HEK293 (cell line): ENCODE results near the gene MEG3.

Experiments used
- CTCF ChIA-PET: fragments of 350-600 bp; formaldehyde crosslinking; extraction: SDS; loops from one replicate; lab custom pipeline; 2021; ENCODE audit warnings: antibody characterized with exemption; lab: Yijun Ruan, JAX
- POLR2A ChIA-PET: fragments of 300-600 bp; formaldehyde crosslinking; extraction: SDS; loops from one replicate; lab custom pipeline; 2020; ENCODE audit warnings: antibody characterized with exemption, inconsistent platforms; lab: Yijun Ruan, JAX
- H3K27ac ChIP-seq: fragments of 200-500 bp; sonication (Bioruptor generic); 2 replicates; pipeline ENCODE4 v1.5.1; 2014; ENCODE audit warnings: low read depth, low read length, control low read depth, inconsistent platforms; ENCODE audit errors: extremely low read depth
- H3K36me3 ChIP-seq, 2 experiments: fragments of 200-500 bp in 1 of 2; sonication (Bioruptor generic) in 1 of 2; 1 replicate in 1 of 2; 2 replicates in 1 of 2; pipeline ENCODE4 v1.5.1; 2014 to 2017; ENCODE audit warnings: inconsistent platforms in 2 of 2, low read length in 2 of 2; ENCODE audit not compliant: control insufficient read depth in 2 of 2, insufficient read depth in 1 of 2
- H3K4me1 ChIP-seq: fragments of 200-500 bp; sonication (Bioruptor generic); 2 replicates; pipeline ENCODE4 v1.5.1; 2014; ENCODE audit warnings: mild to moderate bottlenecking, low read length, inconsistent platforms; ENCODE audit not compliant: control insufficient read depth, insufficient read depth
- H3K4me3 ChIP-seq: 2 replicates; pipeline ENCODE4 v1.5.1; 2011; ENCODE audit warnings: low read depth, mild to moderate bottlenecking, control low read depth, low read length, moderate library complexity
- H3K9me3 ChIP-seq: fragments of 200-500 bp; sonication (Bioruptor generic); 2 replicates; pipeline ENCODE4 v1.5.1; 2014; ENCODE audit warnings: low read depth, low read length, inconsistent platforms; ENCODE audit not compliant: control insufficient read depth, insufficient read depth
- GFI1B ChIP-seq: fragments of 450-650 bp; formaldehyde crosslinking; IDR thresholded peaks from 2 replicates; pipeline ENCODE4 v1.5.1; 2016; ENCODE audit warnings: missing biosample characterization, missing genetic modification characterization
- OSR2 ChIP-seq: fragments of 450-650 bp; formaldehyde crosslinking; IDR thresholded peaks from 2 replicates; pipeline ENCODE4 v1.5.1; 2016; ENCODE audit warnings: missing biosample characterization, missing genetic modification characterization
- PRDM6 ChIP-seq: fragments of 450-650 bp; formaldehyde crosslinking; IDR thresholded peaks from 2 replicates; pipeline ENCODE4 v1.5.1; 2017; ENCODE audit warnings: missing biosample characterization, missing genetic modification characterization
- RBAK ChIP-seq: fragments of 450-650 bp; formaldehyde crosslinking; IDR thresholded peaks from 2 replicates; pipeline ENCODE4 v1.5.1; 2016; ENCODE audit warnings: missing biosample characterization, missing genetic modification characterization
- TRIM28 ChIP-seq: IDR thresholded peaks from 2 replicates; pipeline ENCODE4 v1.6.1; 2011; ENCODE audit warnings: low read length, control low read depth, borderline replicate concordance
- YY2 ChIP-seq: fragments of 450-650 bp; formaldehyde crosslinking; IDR thresholded peaks from 2 replicates; pipeline ENCODE4 v1.5.1; 2016; ENCODE audit warnings: missing biosample characterization, missing genetic modification characterization
- ZBTB44 ChIP-seq: fragments of 450-650 bp; IDR thresholded peaks from 2 replicates; pipeline ENCODE4 v1.5.1; 2018; ENCODE audit warnings: missing biosample characterization, mild to moderate bottlenecking, missing genetic modification characterization
- ZEB2 ChIP-seq: fragments of 450-650 bp; formaldehyde crosslinking; IDR thresholded peaks from 2 replicates; pipeline ENCODE4 v1.5.1; 2016; ENCODE audit warnings: missing biosample characterization, missing genetic modification characterization
- ZFHX2 ChIP-seq: fragments of 450-650 bp; formaldehyde crosslinking; conservative IDR thresholded peaks from 2 replicates; pipeline ENCODE4 v1.5.1; 2016; ENCODE audit warnings: missing biosample characterization, missing genetic modification characterization
- ZFP69B ChIP-seq: fragments of 450-650 bp; formaldehyde crosslinking; IDR thresholded peaks from 2 replicates; pipeline ENCODE4 v1.5.1; 2016; ENCODE audit warnings: missing biosample characterization, missing genetic modification characterization
- ZIC2 ChIP-seq: fragments of 450-650 bp; formaldehyde crosslinking; IDR thresholded peaks from 2 replicates; pipeline ENCODE4 v1.5.1; 2016; ENCODE audit warnings: missing biosample characterization, missing genetic modification characterization
- ZNF133 ChIP-seq: fragments of 450-650 bp; formaldehyde crosslinking; IDR thresholded peaks from 2 replicates; pipeline ENCODE4 v1.5.1; 2016; ENCODE audit warnings: missing biosample characterization, missing genetic modification characterization
- ZNF174 ChIP-seq: fragments of 450-650 bp; formaldehyde crosslinking; IDR thresholded peaks from 2 replicates; pipeline ENCODE4 v1.5.0; 2017; ENCODE audit warnings: missing biosample characterization, mild to moderate bottlenecking, missing genetic modification characterization
- ZNF211 ChIP-seq: fragments of 450-650 bp; formaldehyde crosslinking; IDR thresholded peaks from 2 replicates; pipeline ENCODE4 v1.5.1; 2016; ENCODE audit warnings: low read depth, missing biosample characterization, missing genetic modification characterization
- ZNF324 ChIP-seq: fragments of 450-650 bp; formaldehyde crosslinking; IDR thresholded peaks from 2 replicates; pipeline ENCODE4 v1.5.1; 2016; ENCODE audit warnings: missing biosample characterization, missing genetic modification characterization
- ZNF362 ChIP-seq: fragments of 450-650 bp; formaldehyde crosslinking; IDR thresholded peaks from 2 replicates; pipeline ENCODE4 v1.5.1; 2016; ENCODE audit warnings: missing biosample characterization, missing genetic modification characterization
- ZNF426 ChIP-seq: fragments of 450-650 bp; formaldehyde crosslinking; IDR thresholded peaks from 2 replicates; pipeline ENCODE4 v1.5.1; 2017; ENCODE audit warnings: missing biosample characterization, missing genetic modification characterization, mild to moderate bottlenecking, inconsistent platforms, moderate library complexity
- ZNF48 ChIP-seq: fragments of 450-650 bp; formaldehyde crosslinking; IDR thresholded peaks from 2 replicates; pipeline ENCODE4 v1.5.1; 2016; ENCODE audit warnings: missing biosample characterization, missing genetic modification characterization
- ZNF501 ChIP-seq: fragments of 450-650 bp; formaldehyde crosslinking; IDR thresholded peaks from 2 replicates; pipeline ENCODE4 v1.5.1; 2016; ENCODE audit warnings: missing biosample characterization, missing genetic modification characterization
- ZNF555 ChIP-seq: fragments of 450-650 bp; formaldehyde crosslinking; conservative IDR thresholded peaks from 2 replicates; pipeline ENCODE4 v1.5.1; 2017; ENCODE audit warnings: missing biosample characterization, mild to moderate bottlenecking, missing genetic modification characterization, inconsistent platforms
- ZNF560 ChIP-seq: fragments of 450-650 bp; formaldehyde crosslinking; IDR thresholded peaks from 2 replicates; pipeline ENCODE4 v1.5.1; 2017; ENCODE audit warnings: missing biosample characterization, missing genetic modification characterization, borderline replicate concordance
- ZNF585B ChIP-seq: fragments of 450-650 bp; formaldehyde crosslinking; IDR thresholded peaks from 2 replicates; pipeline ENCODE4 v1.5.1; 2016; ENCODE audit warnings: missing biosample characterization, missing genetic modification characterization
- ZNF623 ChIP-seq: fragments of 450-650 bp; formaldehyde crosslinking; IDR thresholded peaks from 2 replicates; pipeline ENCODE4 v1.5.1; 2016; ENCODE audit warnings: missing biosample characterization, missing genetic modification characterization
- ZSCAN23 ChIP-seq: fragments of 450-650 bp; formaldehyde crosslinking; IDR thresholded peaks from 2 replicates; pipeline ENCODE4 v1.5.1; 2016; ENCODE audit warnings: missing biosample characterization, missing genetic modification characterization

Gene MEG3

GRCh38 chr14:100882026-100882967 lies 56.4 kb downstream of the MEG3 start:
- Histone ChIP-seq H3K4me3 (no peak overlapping the region), H3K27ac (no peak overlapping the region), H3K9me3 (no peaks in the 10 kb centered on the region), H3K36me3 (no peaks in the 10 kb centered on the region), H3K4me1 (peaks cover under 1% of the 10 kb centered on the region; the same call in 1 of the 2 replicates)
- POLR2A ChIA-PET = no interaction called here
- CTCF ChIA-PET = no interaction called here
- TF ChIP-seq ZNF623 (tag by site-specific recombination) = no peak
- no peak for TF ChIP-seq ZEB2 (tag by site-specific recombination)
- TF ChIP-seq ZNF133 (tag by site-specific recombination) = no peak
- no peak for TF ChIP-seq ZBTB44 (tag by site-specific recombination)
- no peak for TF ChIP-seq ZNF174 (tag by site-specific recombination)

GRCh38 chr14:100882991-100883788 lies 57.3 kb downstream of the MEG3 start:
- ChIA-PET CTCF (no interaction called here), POLR2A (no interaction called here)
- TF ChIP-seq ZFP69B (tag by site-specific recombination) = no peak
- no peak for TF ChIP-seq ZNF211 (tag by site-specific recombination)
- Histone ChIP-seq H3K27ac (no peak overlapping the region), H3K4me1 (peaks cover 9% of the 10 kb centered on the region), H3K4me3 (no peak overlapping the region), H3K36me3 (no peaks in the 10 kb centered on the region), H3K9me3 (no peaks in the 10 kb centered on the region)

- H3K9me3 ChIP-seq = no peaks in the 10 kb centered on the region
- TF ChIP-seq TRIM28 = no peak
- TF ChIP-seq ZNF324 = no peak
- TF ChIP-seq YY2 (tag by site-specific recombination) = no peak
- TF ChIP-seq ZFHX2 (tag by site-specific recombination) = no peak
- no peak for TF ChIP-seq GFI1B (tag by site-specific recombination)
- no peak for TF ChIP-seq RBAK (tag by site-specific recombination)
- TF ChIP-seq, all 188 proteins: peak for 0
- no peak overlapping the region for H3K27ac ChIP-seq
- peaks cover 13% of the 10 kb centered on the region for H3K4me1 ChIP-seq
- no peak overlapping the region for H3K4me3 ChIP-seq
- ChIA-PET POLR2A (no interaction called here), CTCF (no interaction called here)
- no peaks in the 10 kb centered on the region for H3K36me3 ChIP-seq
These were observed 57.8 kb downstream of the MEG3 start for GRCh38 chr14:100883789-100884101.

GRCh38 chr14:100884456-100884855 lies 58.5 kb downstream of the MEG3 start:
- Histone ChIP-seq H3K4me1 (peaks cover 16% of the 10 kb centered on the region), H3K9me3 (no peaks in the 10 kb centered on the region), H3K4me3 (no peak overlapping the region), H3K36me3 (no peaks in the 10 kb centered on the region), H3K27ac (no peak overlapping the region)
- ChIA-PET CTCF (interaction anchor here (0.6 kb wide), 1 partner anchor 11 kb away, joined by 4 read pairs; no protein-coding TSS in a partner anchor), POLR2A (no interaction called here)
- TF ChIP-seq ZNF560 (tag by site-specific recombination) (no peak), ZNF426 (tag by site-specific recombination) (no peak), OSR2 (no peak), YY2 (tag by site-specific recombination) (no peak), ZIC2 (tag by site-specific recombination) (no peak), ZNF362 (no peak), ZNF501 (no peak), ZSCAN23 (no peak), PRDM6 (tag by site-specific recombination) (no peak), ZNF585B (tag by site-specific recombination) (no peak), ZNF48 (tag by site-specific recombination) (no peak), ZNF555 (tag by site-specific recombination) (no peak)
